Urothelium cell line (cell line): ENCODE data around the gene LYPD3.
"Not testable (repeated sequence)": the region's sequence is repeated elsewhere in the genome, so short reads cannot be mapped to it uniquely, and the experiment has no call there.

Experiments used
- DNase-seq: peaks from one replicate; pipeline ENCODE4 v3.0.0; 2011; ENCODE audit warnings: low spot score, mixed read lengths
- FAIRE-seq: peaks from 2 replicates; lab custom pipeline; 2011; peaks lifted over from hg19 to GRCh38; lab: Jason Lieb, UNC

Gene LYPD3

DNA sequence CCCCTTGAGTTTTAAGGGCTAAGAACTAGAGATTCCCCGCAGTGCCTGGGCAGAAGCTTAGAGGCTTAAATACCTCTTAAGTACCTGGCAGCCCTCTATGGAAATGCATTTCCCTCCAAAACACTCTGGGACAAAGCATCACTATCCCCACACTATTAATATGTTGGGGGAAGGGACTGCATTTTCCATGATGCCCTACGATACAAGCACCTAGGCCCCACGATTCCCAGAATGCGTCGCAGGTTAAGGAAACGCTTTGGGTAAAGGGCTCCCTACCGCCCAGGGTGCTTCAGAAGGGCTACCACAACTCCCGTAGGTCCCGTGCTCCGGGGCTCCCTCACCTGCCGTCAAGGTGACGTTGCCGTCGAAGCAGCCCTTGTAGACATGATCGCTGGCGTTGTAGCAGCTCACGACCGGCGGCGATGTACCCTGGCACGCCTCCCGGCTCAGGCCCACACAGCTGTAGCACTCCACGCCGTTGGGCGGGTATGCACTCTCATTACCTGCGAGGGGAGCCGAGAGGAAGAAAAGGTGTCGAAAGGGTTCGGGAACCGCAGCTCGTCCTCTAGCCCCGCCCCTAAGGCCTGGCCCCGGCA lies 2.5 kb downstream of the LYPD3 start:
- DNase-seq (no peak), FAIRE-seq (no peak)

- no peak for FAIRE-seq
Observed at GRCh38 chr19:43462383-43462782, 3.0 kb downstream of the LYPD3 start.

GRCh38 chr19:43461303-43461702 lies 4.1 kb downstream of the LYPD3 start:
- FAIRE-seq, result no peak
- no peak for DNase-seq

More at GRCh38 chr19:43462383-43462782, 3.0 kb downstream of the LYPD3 start:
- DNase-seq, result no peak

GRCh38 chr19:43460362-43461016 lies 4.9 kb downstream of the LYPD3 start:
- no peak for DNase-seq
- no peak for FAIRE-seq

- no peak for DNase-seq
- no peak for FAIRE-seq
Observed at GRCh38 chr19:43457809-43458208, 7.6 kb downstream of the LYPD3 start.

DNA sequence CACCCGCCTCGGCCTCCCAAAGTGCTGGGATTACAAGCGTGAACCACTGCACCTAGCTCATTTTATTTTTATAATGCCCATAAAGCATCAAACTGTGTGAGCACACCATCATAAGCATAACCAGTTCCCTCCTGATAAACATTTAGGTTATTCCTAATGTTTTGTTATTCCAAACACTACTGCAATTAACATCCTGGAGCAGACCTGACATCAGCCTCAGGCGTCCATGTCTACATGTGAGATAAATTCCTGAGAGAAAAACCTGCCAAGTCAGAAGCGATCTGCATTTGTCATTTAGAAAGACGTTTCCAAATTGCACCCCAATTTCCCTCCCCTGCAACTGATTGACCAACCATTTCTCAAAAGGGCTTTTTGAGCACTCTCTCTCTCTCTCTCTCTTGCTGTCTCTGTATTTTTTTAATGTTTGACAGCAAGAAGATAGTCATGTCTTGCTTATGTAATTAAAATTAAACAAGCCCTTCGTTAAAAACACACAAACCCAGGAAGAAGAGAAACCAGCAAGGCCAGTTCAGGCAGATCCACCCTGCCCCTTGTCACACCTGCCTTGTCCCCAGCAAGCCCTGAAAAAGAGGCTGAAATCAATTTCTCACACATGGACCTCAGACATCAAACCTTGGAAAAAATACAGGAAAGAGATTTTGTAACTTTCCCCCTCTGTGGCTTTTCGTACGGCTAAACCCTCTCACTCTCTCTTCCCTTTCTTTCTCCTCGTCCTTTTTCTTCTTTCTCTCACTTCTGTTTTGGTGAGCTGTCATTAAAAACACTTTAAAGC lies 9.9 kb downstream of the LYPD3 start:
- DNase-seq (no peak), FAIRE-seq (no peak)

DNA sequence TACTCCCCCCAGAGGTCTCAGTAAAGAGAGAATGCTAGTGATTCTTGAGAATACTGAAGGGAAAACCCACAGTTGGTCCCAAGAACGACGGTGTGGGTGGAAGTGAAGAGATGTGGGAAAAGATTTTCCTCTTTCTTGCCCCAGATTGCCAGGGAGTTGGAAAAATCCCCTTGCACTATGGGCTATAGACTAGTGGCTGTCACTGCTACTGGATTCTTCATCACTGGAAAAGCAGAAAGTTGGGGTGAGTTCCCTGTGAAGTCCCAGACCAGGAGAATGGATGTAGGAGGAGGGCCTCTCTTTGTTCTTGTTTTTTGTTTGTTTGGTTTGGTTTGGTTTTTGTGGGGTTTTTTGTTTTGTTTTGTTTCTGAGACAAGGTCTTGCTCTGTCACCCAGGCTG lies 11.4 kb downstream of the LYPD3 start:
- no peak for FAIRE-seq
- DNase-seq, result no peak

GRCh38 chr19:43452582-43452981 lies 12.8 kb downstream of the LYPD3 start:
- FAIRE-seq (no peak), DNase-seq (no peak)

DNA sequence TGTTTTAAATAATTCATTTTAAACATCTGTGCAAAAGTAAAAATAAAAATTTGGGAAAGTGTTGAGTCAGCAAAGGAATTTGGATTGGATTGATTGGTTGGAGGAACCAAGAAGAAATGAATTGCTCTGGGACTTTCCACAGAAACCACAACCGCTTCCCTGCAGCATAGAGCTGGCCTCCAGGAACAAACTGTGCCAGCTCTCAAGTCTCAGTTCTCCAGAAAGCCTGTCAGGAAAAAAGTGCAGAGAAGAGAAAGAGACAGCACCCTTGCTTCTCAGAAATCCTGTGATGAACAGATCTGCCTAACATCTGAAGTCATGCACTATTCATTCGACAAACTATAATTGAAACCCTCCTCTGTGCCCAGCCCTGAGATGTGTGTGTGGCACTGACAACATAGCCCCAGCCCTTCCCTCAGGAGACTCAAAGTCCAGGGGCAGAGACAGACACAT lies 14.8 kb downstream of the LYPD3 start:
- no peak for FAIRE-seq
- DNase-seq, result no peak

DNA sequence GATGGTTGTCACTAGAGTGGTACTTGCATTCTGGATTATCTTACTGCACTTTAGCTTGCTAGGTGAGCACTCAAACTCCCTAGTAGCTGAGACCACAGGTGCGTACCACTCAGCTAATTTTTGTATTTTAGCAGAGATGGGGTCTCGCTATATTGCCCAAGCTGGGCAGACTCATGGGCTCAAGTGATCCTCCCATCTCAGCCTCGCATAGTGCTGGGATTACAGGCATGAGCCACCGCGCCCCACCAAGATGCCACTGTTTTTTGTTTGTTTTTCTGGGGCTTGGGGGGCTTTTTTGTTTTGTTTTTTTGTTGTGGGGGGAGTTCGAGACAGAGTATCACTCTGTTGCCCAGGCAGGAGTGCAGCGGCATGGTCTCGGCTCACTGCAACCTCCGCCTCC lies 17.8 kb downstream of the LYPD3 start:
- DNase-seq (no peak), FAIRE-seq (no peak)

DNA sequence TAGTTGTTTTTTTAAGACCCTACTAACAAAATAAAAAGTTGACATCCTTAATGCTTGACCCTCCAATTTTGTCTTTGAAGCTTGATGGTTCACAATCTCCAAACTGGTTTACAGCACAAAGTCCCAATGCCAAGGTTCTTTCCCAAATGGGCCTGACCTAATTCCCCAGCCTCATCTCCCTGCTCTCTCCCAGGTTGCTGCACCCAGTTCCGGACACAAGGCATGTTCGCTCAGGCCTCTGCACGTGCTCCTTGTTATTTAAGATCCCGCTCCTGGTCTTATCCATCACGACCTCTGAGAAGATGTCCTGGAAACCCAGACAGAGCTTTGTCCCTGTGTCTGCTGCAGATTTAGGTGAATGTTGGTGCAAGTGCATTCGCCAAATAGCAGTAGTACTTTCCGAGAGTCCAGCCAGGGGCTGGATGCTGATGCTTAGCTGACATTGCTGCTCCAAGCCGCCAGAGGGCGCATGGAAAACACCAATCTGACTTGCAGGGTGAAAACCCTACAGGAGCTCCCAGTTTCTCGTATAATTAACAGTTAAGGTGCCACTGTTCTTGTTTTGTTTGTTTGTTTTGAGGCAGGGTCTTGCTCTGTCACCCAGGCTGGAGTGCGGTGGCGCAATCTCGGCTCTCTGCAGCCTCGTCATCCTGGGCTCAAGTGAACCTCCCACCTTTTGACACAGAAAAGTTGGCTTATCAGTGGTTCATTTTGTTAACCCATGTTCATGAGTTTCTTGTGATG lies 18.5 kb downstream of the LYPD3 start:
- DNase-seq, result peak; percentile 76
- FAIRE-seq, result no peak

DNA sequence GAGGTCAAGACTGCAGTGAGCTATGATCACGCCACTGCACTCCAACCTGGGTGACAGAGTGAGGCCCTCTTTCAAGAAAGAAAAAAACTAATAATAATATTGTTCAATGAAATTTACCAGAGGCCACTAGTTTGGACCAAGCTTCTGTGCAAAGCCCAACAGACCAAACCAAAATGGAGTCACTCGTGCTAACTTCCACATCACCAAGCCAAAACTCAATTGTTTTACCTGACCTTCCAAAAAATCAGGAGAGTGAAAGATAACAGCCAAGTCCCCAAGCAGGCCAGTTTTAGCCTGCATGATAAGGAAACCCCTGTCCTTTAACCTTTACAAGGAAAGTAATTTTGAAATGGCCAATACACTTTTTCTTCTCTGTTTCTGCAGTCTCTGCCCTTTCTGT lies 20.0 kb downstream of the LYPD3 start:
- FAIRE-seq (no peak), DNase-seq (no peak)

- FAIRE-seq, result no peak
Observed at GRCh38 chr19:43444531-43445287, 20.7 kb downstream of the LYPD3 start.

GRCh38 chr19:43444091-43444490 lies 21.3 kb downstream of the LYPD3 start:
- FAIRE-seq, DNase-seq: not testable (repeated sequence)

More at GRCh38 chr19:43444531-43445287, 20.7 kb downstream of the LYPD3 start:
- no peak for DNase-seq

DNA sequence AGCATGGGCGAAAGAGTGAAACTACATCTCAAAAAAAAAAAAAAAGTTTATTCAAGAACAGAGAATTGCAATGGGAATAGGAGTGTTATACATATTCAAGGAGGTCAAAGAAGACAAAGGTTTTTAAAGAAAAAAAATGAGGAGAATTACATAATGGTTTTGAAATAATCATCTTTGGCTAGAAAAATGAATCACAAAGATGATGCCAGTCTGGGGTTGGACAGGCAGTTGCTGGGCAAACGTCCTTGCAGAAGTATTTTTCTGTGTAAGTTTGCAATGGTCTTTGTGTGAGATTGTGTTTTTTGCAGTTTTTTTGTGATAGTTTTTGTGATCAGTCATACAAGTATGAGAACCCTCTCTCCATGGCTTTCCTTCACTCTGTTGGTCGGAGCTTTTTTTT lies 23.7 kb downstream of the LYPD3 start:
- DNase-seq (no peak), FAIRE-seq (no peak)

- DNase-seq (no peak), FAIRE-seq (no peak)
Observed at GRCh38 chr19:43439709-43440063, 25.7 kb downstream of the LYPD3 start.

DNA sequence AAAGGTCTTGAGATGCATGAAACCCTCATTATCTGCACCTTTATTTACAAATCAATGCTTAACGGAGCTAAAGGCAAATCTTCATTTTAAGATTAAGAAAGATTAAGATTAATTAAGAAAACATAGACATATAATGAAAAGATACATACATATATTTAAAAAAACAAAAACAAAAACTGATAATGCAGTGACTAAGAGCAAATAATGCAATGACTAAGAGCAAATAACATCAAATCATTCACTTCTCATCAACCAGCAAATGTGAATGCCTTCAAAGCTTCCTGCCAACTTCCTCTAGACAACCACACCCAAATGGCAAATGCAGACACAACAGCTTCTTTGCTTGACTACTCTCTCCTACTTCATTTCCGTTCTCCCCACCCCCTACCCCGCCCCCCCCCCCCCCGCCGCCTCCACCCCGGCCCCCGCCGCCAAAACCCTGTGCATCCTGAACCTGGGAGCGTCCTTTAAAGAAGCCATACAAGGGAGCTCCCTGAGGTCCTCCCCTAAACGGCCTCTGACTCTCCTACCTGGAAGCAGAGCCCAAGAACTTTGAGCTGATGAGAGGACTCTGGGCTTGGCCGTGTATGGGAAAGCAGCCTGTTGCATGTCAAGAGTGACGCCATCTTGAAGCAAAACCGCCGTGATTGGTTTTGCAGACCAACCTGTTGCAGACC lies 26.2 kb downstream of the LYPD3 start:
- no peak for FAIRE-seq

DNA sequence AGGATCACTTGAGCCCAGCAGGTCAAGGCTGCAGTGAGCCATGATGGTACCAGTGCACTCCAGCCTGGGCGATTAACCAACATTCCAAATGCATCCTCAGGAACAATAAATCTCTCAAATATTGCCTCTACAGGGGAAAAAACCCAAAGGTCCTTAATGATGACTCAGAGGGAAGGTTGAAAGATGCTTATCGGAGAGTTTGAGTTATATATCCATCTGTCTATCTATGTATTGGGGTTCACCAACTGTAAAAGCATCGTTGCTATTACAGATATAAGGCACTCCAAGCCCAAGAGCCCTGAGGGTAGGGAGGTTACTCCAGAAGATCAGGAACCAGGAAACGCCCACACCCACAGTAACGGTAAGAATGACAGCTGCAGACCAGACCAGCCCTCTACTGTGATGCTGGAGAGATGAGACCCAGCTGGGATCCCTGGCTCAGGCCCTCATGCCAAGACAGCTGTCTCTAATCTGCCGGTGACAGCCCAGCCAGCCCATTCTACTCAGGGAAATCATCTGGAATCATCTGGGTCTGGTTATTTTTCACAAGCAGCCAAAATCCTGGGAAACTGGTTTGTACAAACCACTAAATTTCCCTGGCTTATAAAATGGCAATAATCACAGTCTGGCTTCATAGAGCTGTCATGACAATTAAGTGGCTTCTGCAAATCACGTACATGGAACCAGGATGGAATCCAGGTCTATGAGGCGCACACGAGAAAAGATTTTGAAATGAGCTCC lies 26.9 kb downstream of the LYPD3 start:
- FAIRE-seq (no peak), DNase-seq (no peak)

More for the DNA sequence above, 26.2 kb downstream of the LYPD3 start:
- DNase-seq, result peak; percentile 40

DNA sequence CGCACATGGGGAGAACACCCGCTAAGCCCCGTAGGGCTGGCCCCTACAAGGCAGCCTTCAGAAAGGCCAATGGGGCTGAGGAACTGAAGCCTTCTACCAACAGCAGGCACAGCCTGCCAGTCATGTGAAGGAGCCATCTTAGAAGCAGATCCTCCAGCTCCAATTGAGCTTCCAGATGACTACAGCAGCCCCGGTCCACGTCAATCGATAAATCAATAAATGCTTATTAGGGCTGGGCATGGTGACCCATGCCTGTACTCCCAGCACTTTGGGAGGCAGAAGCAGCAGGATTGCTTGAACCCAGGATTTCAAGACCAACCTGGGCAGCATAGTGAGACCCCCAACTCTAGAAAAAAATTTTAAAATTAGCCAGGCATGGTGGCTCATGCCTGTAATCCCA lies 27.7 kb downstream of the LYPD3 start:
- DNase-seq, result no peak
- FAIRE-seq, result no peak
